ENCODE measurements around the gene KPNA1.
"Not testable (repeated sequence)": the region's sequence is repeated elsewhere in the genome, so short reads cannot be mapped to it uniquely, and the experiment has no call there.

KPNA1 gene

GRCh38 chr3:122484985-122485384 lies 29.8 kb downstream of the KPNA1 start:
- in situ Hi-C loops (cut with MboI; ENCODE audit: low sequenced_read_pairs) = no loop called here

DNA sequence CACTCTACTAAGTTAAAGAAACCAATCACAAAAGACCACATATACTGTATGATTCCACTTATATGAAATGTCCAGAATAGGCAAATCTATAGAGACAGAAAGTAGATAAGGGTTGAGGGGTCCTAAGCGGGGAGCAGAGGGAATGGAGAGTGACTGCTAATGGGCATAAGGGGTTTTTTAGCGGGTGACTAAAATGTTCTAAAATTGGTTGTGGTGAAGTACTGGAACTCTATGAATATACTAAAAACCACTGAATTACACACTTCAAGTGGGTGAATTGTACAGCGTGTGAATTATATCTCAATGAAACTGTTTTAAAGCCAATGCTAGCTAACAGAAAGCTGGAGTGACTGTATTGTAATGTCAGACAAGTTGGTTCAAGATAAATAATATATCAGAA lies 33.3 kb downstream of the KPNA1 start:
- in situ Hi-C loops (cut with MboI; ENCODE audit: low sequenced_read_pairs) = no loop called here

GRCh38 chr3:122476532-122476931 lies 38.2 kb downstream of the KPNA1 start:
- in situ Hi-C loops (cut with MboI; ENCODE audit: low sequenced_read_pairs) = no loop called here

DNA sequence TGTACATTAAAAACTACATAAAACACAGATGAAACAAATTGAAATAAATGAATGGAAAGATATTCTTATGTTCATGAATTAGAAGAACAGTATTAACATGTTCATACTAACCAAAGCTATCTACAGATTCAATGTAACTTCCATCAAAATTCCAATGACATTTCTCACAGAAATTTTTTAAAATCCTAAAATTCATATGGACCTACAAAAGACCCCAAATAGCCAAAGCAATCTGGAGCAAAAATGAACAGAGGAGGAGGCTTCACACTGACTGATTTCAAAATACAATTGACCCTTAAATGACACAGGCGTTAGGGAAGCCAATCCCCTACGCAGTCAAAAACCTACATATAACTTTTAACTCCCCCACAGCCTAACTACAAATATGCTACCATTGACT lies 39.4 kb downstream of the KPNA1 start:
- in situ Hi-C loops (cut with MboI; ENCODE audit: low sequenced_read_pairs) = no loop called here

- in situ Hi-C loops (cut with MboI; ENCODE audit: low sequenced_read_pairs) = no loop called here
Measured at GRCh38 chr3:122469659-122470058, 45.1 kb downstream of the KPNA1 start.

- in situ Hi-C loops (cut with MboI; ENCODE audit: low sequenced_read_pairs) = no loop called here
Measured at GRCh38 chr3:122468896-122469533, 45.7 kb downstream of the KPNA1 start.

DNA sequence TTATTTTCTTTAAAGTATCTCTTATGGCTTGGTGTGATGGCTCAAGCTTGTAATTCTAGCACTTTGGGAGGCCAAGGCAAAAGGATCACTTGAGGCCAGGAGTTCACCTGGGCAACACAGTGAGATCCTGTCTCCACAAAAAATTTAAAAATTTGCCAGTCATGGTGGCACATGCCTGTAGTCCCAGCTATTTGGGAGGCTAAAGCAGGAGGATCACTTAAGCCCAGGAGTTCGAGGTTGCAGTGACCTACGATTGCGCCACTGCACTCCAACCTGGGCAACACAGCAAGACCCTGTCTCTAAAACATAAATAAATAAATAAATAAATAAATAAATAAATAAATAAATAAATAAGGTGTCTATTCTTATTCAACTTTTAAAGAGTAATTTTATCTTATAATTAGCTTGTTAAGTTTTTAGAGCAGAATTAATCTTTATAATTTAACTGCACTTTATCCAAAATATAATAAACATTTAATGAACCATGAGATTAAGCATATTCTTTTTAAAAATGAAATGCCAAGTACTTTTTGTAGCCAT lies 48.0 kb downstream of the KPNA1 start:
- in situ Hi-C loops (cut with MboI; ENCODE audit: low sequenced_read_pairs) = no loop called here

DNA sequence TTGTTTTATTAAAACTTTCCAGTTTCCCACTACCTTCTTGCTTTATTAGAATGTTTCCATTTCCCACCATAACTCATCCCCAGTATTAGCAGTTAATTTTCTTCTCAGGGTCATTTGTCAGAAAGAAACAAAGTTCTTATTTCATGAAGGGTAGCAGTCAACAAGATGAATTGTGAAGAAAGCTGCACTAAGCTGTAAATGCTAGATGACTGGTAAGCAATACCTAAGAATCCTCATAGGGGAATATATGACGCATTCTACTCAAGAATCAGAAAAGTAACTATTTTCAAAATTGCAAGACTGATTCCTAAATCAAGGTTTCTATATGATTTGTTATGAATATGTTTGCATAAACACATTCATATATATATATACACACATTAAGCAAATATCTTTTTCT lies 50.1 kb downstream of the KPNA1 start:
- in situ Hi-C loops (cut with MboI; ENCODE audit: low sequenced_read_pairs) = no loop called here

- in situ Hi-C loops (cut with MboI; ENCODE audit: low sequenced_read_pairs) = no loop called here
Measured at GRCh38 chr3:122462406-122462805, 52.3 kb downstream of the KPNA1 start.

- in situ Hi-C loops (cut with MboI; ENCODE audit: low sequenced_read_pairs) = no loop called here
Measured at GRCh38 chr3:122461806-122462205, 52.9 kb downstream of the KPNA1 start.

- in situ Hi-C loops (cut with MboI; ENCODE audit: low sequenced_read_pairs) = no loop called here
Measured at GRCh38 chr3:122458992-122459391, 55.7 kb downstream of the KPNA1 start.

GRCh38 chr3:122457706-122458105 lies 57.0 kb downstream of the KPNA1 start:
- in situ Hi-C loops (cut with MboI; ENCODE audit: low sequenced_read_pairs) = no loop called here

- in situ Hi-C loops (cut with MboI; ENCODE audit: low sequenced_read_pairs) = no loop called here
Measured at GRCh38 chr3:122456074-122456473, 58.7 kb downstream of the KPNA1 start.

- in situ Hi-C loops (cut with MboI; ENCODE audit: low sequenced_read_pairs) = no loop called here
Measured at GRCh38 chr3:122451371-122451770, 63.4 kb downstream of the KPNA1 start.

DNA sequence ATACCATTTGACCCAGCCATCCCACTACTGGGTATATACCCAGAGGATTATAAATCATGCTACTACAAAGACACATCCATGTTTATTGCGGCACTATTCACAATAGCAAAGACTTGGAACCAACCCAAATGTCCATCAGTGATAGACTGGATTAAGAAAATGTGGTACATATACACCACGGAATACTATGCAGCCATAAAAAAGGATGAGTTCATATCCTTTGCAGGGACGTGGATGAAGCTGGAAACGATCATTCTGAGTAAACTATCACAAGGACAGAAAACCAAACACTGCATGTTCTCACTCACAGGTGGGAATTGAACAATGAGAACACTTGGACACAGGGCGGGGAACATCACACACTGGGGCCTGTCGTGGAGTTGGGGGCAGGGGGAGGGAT lies 66.5 kb downstream of the KPNA1 start:
- in situ Hi-C loops (cut with MboI; ENCODE audit: low sequenced_read_pairs) = not testable (repeated sequence)

- in situ Hi-C loops (cut with MboI; ENCODE audit: low sequenced_read_pairs) = not testable (repeated sequence)
Measured at GRCh38 chr3:122444491-122444887, 70.2 kb downstream of the KPNA1 start.

DNA sequence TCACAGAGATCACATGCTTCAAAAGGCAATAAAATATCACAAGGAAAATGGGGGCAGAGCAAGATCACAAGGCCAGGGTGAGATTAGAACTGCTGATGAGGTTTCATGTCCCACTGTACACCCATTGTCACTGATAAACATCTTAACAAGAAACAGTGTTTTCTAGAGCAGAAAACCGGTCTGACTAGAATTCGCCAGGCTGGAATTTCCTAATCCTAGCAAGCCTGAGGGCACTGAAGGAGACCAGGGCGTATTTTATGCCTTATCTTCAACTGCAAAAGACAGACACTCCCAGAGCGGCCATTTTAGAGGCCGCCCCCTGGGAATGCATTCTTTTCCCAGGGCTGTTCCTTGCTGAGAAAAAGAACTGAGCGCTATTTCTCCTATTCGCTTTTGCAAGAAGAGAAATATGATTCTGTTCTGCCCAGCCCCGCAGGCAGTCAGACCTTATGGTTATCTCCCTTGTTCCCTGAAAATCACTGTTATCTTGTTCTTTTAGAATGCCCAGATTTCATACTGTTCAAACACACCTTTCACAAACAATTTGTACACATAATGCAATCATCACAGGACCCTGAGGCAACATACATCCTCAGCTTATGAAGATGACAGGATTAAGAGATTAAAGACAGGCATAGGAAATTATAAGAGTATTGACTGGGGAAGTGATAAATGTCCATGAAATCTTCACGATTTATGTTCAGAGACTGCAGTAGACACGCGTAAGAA lies 70.8 kb downstream of the KPNA1 start:
- in situ Hi-C loops (cut with MboI; ENCODE audit: low sequenced_read_pairs) = not testable (repeated sequence)

DNA sequence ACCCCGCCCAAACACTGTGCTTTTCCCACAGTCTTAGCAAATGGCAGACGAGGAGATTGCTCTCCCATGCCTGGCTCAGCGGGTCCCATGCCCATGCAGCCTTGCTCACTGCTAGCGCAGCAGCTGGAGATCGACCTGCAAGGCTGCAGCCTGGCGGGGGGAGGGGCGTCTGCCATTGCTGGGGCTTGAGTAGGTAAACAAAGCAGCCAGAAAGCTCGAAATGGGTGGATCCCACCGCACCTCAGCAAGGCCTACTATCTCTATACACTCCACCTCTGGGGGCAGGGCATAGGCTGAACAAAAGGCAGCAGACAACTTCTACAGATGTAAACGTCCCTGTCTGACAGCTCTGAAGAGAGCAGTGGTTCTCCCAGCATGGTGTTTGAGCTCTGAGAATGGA lies 71.6 kb downstream of the KPNA1 start:
- in situ Hi-C loops (cut with MboI; ENCODE audit: low sequenced_read_pairs) = no loop called here

DNA sequence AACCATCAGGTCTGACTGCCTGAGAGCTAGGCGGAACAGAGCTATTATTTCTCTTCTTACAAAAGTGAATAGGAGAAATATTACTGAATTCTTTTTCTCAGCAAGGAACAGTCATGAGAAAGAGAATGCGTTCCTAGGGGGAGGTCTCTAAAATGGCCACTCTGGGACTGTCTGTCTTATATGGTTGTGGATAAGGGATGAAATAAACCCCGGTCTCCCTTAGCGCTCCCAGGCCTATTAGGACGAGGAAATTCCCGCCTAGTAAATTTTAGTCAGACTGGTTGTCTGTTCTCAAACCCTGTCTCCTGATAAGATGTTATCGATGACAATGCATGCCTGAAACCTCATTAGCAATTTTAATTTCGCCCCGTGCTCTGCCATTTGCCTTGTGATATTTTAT lies 78.8 kb downstream of the KPNA1 start:
- in situ Hi-C loops (cut with MboI; ENCODE audit: low sequenced_read_pairs) = no loop called here

DNA sequence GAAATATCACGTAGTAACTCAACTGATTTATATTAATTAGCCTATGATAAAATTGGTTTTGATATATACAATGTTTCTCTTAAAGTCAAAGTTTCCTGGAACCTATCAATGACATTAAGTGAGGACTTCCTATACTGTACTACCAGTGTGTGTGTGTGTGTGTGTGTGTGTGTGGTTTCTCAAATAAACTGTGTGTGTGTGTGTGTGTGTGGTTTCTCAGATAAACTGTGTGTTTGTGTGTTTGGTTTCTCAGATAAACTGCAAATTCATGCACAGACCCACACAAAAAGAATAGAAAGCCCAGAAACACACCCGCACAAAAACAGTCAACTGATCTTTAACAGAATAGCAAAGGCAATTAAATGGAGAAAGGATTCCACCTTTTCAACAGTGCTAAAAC lies 84.4 kb downstream of the KPNA1 start:
- in situ Hi-C loops (cut with MboI; ENCODE audit: low sequenced_read_pairs) = no loop called here

DNA sequence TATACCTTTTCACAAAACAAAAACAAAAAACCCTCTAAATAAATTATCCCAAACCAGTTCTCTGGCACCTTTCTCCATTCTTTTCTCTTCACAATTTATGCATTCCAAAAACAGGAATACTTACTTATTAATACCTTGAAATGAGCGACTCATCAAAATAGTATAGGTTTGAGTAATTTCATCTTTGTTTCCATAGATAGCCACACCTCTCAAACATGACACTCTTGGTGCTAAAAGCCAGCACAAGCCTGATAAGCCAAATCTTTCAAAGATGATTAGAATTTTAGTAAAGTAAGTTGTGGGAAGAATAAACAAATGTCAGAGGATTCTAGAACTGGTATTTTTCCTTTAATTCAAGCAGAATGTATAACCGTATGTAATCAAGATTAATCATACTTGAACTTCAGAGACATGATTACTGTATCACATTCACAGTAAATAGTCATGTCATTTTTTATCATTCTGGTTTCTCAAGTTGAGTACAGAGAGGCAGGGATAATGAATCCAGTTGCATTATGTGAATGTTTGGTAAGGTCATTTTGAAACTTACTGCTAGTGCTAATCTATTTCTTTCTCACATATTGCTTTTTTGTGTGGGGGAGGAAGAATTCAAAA lies 86.8 kb downstream of the KPNA1 start:
- in situ Hi-C loops (cut with MboI; ENCODE audit: low sequenced_read_pairs) = no loop called here

DNA sequence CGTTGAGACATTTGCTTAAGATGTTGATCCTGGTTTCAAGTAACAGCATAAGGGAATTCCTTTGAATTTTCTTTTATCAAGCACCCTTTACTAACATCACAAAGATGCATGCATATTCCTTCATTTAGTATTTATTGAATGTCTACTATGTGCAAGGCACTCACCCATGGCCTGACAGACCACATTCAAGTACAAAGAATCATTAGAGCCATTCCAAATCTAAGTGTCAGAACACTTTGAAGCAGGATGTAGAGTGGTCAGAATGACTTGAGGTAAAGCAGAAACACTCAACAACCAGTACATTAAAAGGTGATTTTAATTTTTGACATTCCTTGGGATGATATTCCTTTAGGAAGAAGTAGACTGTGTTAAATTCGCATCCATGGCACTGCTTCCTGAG lies 92.9 kb downstream of the KPNA1 start:
- in situ Hi-C loops (cut with MboI; ENCODE audit: low sequenced_read_pairs) = no loop called here

Measured in HL-60/S4 (cell line).